ENCODE data around the gene SMG7.

GRCh38 chr1:183424691-183425090 is 47.6 kb upstream of the SMG7 start:
- no peak for TF ChIP-seq CTCF (conservative IDR thresholded peaks at IDR 0.05 in 1 of 2, IDR thresholded peaks at IDR 0.05 in 1 of 2; ENCODE audit: extremely low read depth in 1 of 2, insufficient read depth in 1 of 2, low read depth in 1 of 2, low read length in 2 of 2)
- TF ChIP-seq EZH2 (IDR thresholded peaks at IDR 0.05; ENCODE audit: borderline replicate concordance, low read length): no peak

Data from mammary epithelial cell (primary cell).